Measurements from ENCODE around the gene FARP2.
"Not testable (repeated sequence)": the region's sequence is repeated elsewhere in the genome, so short reads cannot be mapped to it uniquely, and the experiment has no call there.

FARP2 gene

GRCh38 chr2:241413929-241414580, 58.0 kb downstream of the FARP2 start:
- DNase-seq, result no peak

DNA sequence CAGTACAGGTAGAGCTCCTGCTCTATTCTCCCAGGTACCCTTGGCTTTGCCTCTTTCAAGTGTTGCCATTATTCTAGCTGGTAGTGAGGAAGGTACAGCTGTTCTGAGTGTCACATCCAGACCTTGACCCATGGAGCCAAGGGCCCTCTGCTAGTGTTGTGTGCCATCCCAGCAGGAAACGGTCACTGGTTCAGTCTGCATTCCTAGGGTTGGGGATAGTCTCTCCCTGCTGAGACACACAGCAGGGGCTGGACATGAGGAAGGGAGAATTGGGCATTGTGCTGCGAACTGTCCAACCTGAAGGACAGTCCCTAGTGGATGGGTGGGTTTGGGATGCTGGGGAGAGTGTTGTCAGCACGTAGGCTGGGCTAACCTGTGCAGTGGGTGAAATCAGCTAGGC, 59.1 kb downstream of the FARP2 start:
- DNase-seq, result no peak

DNA sequence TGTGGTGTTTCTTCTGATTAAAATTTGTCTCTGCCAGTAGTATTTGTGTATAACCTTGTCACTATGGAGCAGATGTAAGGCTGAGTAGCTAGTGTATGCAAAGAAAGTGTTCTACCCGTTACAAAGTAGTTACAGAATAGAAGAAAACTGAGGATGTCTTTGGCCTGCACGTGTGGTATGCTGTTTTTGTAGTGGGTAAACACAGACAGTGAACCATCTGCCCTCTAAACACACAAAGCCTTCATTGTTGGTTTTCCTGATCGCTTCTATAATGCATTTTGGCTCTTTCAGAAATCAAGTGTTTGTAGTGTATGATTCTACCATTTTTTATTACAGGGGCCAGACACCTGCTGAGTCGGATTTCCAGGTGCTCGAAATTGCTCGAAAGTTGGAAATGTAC, 61.5 kb downstream of the FARP2 start:
- peak; percentile 45 for DNase-seq

GRCh38 chr2:241421330-241421729, 65.2 kb downstream of the FARP2 start:
- DNase-seq, result no peak

GRCh38 chr2:241421942-241422341, 65.9 kb downstream of the FARP2 start:
- DNase-seq, result not testable (repeated sequence)

- DNase-seq, result no peak
Observed at GRCh38 chr2:241422350-241422749, 66.3 kb downstream of the FARP2 start.

GRCh38 chr2:241423489-241423888, 67.4 kb downstream of the FARP2 start:
- not testable (repeated sequence) for DNase-seq

DNA sequence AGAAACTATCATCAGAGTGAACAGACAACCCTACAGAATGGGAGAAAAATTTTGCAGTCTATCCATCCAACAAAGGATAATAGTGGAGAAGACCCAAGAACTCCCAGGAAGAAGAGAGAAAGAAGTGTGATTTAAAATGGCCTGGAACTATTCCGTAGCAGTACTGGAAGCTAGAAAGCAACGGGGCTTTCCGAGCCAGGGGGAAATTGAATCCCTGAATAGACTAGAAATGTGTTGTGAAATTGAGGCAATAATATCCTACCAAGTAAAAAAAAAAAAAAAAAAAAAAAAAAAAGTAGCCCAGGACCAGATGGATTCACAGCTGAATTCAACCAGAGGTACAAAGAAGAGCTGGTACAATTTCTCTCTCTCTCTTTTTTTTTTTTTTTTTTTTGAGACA, 69.3 kb downstream of the FARP2 start:
- no peak for DNase-seq

- no peak for DNase-seq
Observed at GRCh38 chr2:241430178-241430577, 74.1 kb downstream of the FARP2 start.

GRCh38 chr2:241432824-241433448, 76.9 kb downstream of the FARP2 start:
- DNase-seq, result peak; percentile 45

GRCh38 chr2:241437179-241437578, 81.1 kb downstream of the FARP2 start:
- no peak for DNase-seq

DNA sequence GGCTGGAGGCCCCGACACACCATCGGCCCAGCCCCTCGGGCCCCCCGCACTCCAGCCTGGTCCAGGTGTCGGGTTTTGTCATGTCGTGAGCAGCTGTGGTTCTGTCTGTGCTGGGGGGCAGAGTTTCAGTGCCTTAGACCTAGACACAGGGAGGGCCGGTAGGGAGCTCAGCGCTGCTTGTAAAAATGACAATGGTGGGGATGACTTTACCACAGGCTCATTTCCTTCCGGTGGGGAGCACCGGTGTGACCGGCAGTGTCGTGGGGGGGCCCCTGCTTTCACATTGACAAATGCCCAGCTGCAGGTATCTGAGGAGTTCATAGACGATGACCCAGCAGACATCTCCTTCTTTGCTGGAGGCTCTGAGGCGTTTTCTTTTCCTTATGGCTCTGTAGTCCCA, 85.4 kb downstream of the FARP2 start:
- no peak for DNase-seq

DNA sequence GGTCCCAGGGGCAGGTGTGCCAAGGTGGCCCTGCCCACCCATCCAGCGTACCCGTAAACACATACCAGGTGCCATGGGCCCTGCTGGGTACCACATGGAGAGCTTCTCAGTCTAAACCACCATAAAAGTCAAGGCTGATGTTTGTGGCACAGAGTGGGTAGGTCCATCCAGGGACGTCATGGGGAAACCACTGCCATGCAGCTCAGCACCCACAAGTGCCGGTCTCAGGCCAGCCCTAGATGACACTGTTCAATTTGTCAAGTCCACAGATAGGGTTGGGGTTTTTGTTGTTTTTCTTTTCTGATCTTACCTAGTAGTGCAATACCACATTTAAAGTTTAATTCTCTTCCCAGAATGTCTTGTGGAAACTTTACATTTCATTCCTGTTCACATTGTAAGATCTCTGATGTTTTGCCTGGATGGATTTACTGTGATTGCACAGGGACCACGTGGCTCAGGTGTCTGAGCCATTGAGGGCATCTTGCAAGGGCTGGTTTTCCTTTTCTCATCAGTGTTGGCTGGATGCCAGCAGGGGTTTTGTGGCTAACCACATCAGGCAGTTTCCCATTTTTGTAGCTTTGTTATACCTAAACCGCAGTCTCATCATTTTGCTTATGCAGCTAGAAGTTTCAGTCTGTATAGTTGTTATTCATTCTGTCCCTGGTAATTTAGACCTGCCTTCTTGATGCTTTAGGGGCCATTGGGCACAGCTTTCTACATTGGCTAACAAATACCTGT, 87.6 kb downstream of the FARP2 start:
- DNase-seq, result no peak

DNA sequence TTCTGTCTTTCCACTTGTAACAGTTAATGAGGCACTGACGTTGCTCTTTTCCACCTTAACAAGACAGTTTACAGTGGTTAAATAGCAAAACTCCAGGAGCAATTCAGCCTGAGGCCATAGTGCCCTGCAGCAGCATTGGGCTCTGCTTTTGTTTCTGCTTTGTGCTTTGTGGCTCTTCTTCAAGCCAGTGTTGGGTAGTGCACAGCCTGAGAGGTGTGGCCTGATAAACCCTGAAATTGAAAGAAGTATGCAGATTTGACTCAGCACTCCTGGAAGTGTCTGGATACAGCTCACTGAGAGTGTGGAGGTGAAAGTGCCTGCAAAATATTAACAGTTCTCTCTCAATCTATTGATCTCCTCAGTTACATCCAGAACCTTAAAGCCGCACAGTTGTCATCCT, 89.3 kb downstream of the FARP2 start:
- no peak for DNase-seq

DNA sequence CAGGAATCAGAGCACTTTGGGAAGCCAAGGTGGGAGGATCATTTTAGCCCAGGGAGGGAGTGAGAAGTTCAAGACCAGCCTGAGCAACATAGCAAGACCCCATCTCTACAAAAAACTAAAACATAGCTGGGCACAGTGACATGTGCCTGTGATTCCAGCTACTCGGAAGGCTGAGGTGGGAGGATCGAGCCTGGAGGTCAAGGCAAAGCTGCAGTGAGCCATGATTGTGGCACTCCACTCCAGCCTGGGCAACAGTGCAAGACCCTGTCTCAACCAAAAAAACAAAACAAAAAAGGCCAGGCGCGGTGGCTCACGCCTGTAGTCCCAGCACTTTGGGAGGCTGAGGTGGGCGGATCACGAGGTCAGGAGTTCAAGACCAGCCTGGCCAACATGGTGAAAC, 94.0 kb downstream of the FARP2 start:
- DNase-seq, result not testable (repeated sequence)

DNA sequence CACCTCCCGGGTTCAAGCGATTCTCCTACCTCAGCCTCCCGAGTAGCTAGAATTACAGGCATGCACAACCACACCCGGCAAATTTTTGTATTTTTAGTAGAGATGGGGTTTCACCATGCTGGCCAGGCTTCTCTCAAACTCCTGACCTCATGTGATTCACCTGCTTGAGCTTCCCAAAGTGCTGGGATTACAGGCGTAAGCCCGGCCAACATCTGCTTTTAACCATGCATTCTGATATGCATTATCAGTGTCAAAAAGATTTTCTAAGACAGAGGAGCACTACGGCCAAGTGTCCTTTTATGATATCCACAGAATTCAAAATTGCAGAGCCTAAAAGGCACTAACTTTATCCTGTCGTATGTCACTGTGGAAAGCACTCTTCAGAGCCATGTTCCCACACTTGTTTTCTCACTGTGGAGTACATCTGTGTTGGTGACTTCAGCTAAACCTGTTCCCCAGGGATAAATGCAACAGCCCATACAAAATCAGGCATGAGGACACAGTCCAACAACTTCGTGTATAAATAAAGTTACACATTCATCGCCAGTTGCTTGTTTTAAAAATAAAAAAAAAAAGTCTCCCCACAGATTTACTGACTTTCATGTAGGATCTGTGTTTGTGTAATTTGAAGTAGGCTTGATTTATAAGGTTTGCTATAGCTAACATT, 95.9 kb downstream of the FARP2 start:
- no peak for DNase-seq

DNA sequence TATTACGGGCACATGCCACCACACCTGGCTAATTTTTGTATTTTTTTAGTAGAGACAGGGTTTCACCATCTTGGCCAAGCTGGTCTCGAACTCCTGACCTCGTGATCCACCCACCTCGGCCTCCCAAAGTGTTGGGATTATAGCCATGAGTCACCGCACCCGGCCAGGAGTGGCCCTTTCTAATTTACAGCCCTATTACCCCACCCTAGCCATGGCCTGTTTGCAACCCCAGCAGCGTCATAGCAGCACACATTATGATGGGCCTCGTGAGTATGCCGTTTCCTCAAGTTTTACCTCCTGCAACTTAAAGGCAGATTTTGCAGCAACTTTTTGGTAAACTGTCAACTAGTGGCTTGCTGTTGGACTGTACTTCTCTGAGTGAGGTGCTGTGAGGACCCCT, 97.8 kb downstream of the FARP2 start:
- DNase-seq, result not testable (repeated sequence)

- DNase-seq, result no peak
Observed at GRCh38 chr2:241454837-241455485, 98.9 kb downstream of the FARP2 start.

DNA sequence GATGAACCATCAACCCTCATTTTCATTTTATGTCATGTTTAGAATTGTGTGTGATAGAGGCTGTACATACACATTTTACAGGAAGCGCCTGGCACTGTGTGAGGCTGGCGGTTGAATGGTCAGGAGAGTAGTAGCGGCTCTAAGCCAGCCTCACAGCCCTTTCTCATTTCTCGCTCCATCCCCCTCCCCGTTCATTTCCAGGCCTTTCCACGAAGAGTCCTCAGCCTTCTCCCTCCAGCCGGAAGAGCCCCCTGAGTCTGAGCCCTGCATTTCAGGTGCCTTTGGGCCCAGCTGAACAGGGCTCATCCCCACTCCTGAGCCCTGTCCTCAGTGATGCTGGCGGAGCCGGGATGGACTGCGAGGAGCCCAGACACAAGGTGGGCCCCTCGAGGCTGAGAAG, 100.5 kb downstream of the FARP2 start:
- no peak for DNase-seq

DNA sequence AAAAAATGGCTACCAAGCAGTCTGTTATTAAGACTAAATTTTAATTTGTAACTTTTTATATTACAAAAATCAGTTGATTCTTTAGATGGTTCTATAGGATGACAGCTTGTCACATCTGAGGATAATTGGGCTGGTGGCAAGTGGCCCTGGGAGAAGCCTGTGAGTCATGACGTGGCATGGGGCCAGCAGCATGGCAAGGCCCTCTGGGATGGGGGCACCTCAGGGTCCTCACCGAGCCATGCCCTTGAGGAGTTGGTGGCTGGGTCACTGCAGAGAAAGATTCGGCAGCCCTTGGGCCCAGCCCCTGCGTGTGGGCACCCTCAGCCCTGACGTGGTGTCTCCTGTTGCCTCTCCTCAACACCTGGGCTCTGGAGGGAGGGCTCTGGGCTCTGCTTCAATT, 102.6 kb downstream of the FARP2 start:
- no peak for DNase-seq

DNA sequence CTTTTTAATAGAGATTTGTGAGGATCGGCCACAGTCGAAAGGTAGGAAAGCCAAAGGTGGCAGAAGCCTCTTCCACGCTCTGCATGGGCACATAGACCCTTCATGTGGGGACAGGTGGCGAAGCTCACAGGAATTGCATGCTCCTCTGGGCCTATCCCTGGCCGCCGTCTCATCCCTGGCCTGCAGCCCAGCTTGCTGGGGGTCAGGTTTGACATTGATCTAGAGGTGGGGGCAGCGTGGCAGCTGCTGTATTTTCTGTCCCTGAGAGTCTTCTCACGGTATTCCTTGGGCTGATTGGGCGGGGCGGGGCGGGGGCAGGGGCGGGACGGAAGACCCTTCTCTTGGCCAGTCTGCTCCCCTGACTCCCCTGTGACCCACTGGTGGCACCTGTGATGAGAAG, 103.4 kb downstream of the FARP2 start:
- no peak for DNase-seq

- no peak for DNase-seq
Observed at GRCh38 chr2:241460631-241461030, 104.5 kb downstream of the FARP2 start.
